ENCODE data around the gene ZC3H12D. TPM values are rescaled to one million over a fixed set of nuclear protein-coding genes. Genes with fewer than 3 reads are reported as not detected.

Gene ZC3H12D
- total and polyA plus RNA-seq, 2 of the 8 experiments (the other 6 are each of a cell fraction or from before 2014, with no cell fraction given) = 0.05 to 0.07 TPM

DNA sequence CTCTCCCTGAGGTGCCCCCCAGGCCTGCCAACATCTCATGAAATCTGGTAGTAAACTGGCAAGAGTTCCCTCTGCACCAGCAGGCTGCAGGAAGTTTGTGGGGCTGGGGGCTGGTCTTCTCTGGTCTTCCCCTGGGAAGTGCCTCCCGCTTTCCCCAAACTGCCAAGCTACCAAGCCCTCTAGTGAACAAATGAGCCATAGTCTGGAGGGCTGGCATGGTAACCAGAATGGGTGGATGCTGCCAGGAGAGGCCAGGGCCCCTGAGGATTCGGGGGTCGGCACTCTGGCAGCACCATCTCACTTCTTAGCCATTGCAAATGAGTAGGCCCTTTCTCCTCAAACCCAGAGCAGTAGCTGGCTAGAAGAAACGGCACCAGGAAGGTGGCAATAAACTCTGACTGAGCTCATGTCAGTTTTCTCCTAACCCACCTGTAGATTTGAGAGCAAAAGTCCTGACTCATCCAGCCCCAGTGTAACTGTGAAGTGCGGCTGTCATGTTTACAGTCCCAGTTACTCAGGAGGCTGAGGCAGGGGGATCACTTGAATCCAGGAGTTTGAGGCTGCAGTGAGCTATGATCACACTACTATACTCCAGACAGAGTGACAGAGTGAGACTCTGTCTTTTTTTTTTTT lies 35.9 kb downstream of the ZC3H12D start:
- ChIA-PET CTCF (ENCODE audit: partially characterized antibody) (interaction anchor here (0.7 to 3.0 kb wide), 8 partner anchors 11 to 364 kb away, joined by 3 to 11 read pairs (median 4); no protein-coding TSS in a partner anchor), POLR2A (ENCODE audit: partially characterized antibody) (no interaction called here)
- Histone ChIP-seq H3K4me2 (ENCODE audit: insufficient read depth in 1 of 2, low read depth in 2 of 2, low read length in 2 of 2) (no peak overlapping the region), H2BK20ac (ENCODE audit: low read length) (no peak overlapping the region), H3K18ac (ENCODE audit: extremely low read depth, low read length) (no peak overlapping the region), H4K20me1 (replicated peaks in 1 of 2; ENCODE audit: control insufficient read depth in 1 of 2, insufficient read depth in 2 of 2, low read length in 2 of 2) (no peaks in the 10 kb centered on the region), H3K4ac (replicated peaks; ENCODE audit: insufficient read length, low read depth, low read length) (no peak overlapping the region), H3K9ac (replicated peaks in 1 of 4; ENCODE audit: extremely low read depth in 1 of 4, low read depth in 3 of 4, low read length in 3 of 4) (no peak overlapping the region), H2BK12ac (ENCODE audit: low read depth, low read length) (no peak overlapping the region), H2BK5ac (ENCODE audit: low read depth, low read length) (no peak overlapping the region), H3K27ac (ENCODE audit: low read depth, low read length) (no peak overlapping the region), H2BK15ac (ENCODE audit: low read length) (no peak overlapping the region), H4K8ac (ENCODE audit: extremely low read depth, insufficient read depth, low read length) (no peak overlapping the region), H3K23me2 (ENCODE audit: low read depth, low read length) (peaks cover 11% of the 10 kb centered on the region; the same call in 1 of the 2 replicates), H2BK120ac (replicated peaks; ENCODE audit: low read depth, low read length) (no peak overlapping the region), H3K79me2 (ENCODE audit: control insufficient read depth in 1 of 2, insufficient read depth in 2 of 2, low read length in 2 of 2) (no peaks in the 10 kb centered on the region), H3K23ac (ENCODE audit: insufficient read length) (no peak overlapping the region), H3K56ac (replicated peaks; ENCODE audit: insufficient read length, low read depth, low read length) (no peak overlapping the region), H4K5ac (ENCODE audit: insufficient read length, low read depth, low read length) (no peak overlapping the region), H3K36me3 (ENCODE audit: control insufficient read depth in 2 of 4, insufficient read depth in 4 of 4, low read length in 3 of 4) (no peaks in the 10 kb centered on the region), H3K4me3 (ENCODE audit: extremely low read depth in 1 of 4, insufficient read depth in 2 of 4, low read depth in 3 of 4, low read length in 4 of 4) (no peak overlapping the region), H3K9me3 (ENCODE audit: insufficient read depth in 2 of 2, low read depth in 1 of 2, low read length in 1 of 2) (no peaks in the 10 kb centered on the region; a peak in 2 of 4 replicates), H4K91ac (replicated peaks; ENCODE audit: insufficient read length, low read length) (no peak overlapping the region), H2AK5ac (ENCODE audit: low read depth, low read length) (no peak overlapping the region), H3K14ac (ENCODE audit: insufficient read length) (no peak overlapping the region), H3K4me1 (replicated peaks in 1 of 4; ENCODE audit: control insufficient read depth in 3 of 4, insufficient read depth in 4 of 4, low read length in 3 of 4) (peaks cover 0 to 1% (median 0%) of the 10 kb centered on the region in 4 experiments; a peak in 2 of 7 replicates), H3K27me3 (replicated peaks in 1 of 4; ENCODE audit: control insufficient read depth in 3 of 4, extremely low read depth in 1 of 4, insufficient read depth in 3 of 4, low read length in 3 of 4) (peaks cover 16 to 32% (median 30%) of the 10 kb centered on the region in 4 experiments), H3K79me1 (ENCODE audit: low read depth, low read length) (no peaks in the 10 kb centered on the region), H2AFZ (ENCODE audit: low read length) (no peak overlapping the region)
- no peak for TF ChIP-seq TCF12 (IDR thresholded peaks at IDR 0.05; ENCODE audit: low read depth, low read length)
- TF ChIP-seq TAF1 (IDR thresholded peaks at IDR 0.05; ENCODE audit: low read depth, low read length) = no peak
- TF ChIP-seq TBP (IDR thresholded peaks at IDR 0.05; ENCODE audit: low read depth, low read length) = no peak
- no peak for FAIRE-seq
- no peak for DNase-seq (ENCODE audit: low read depth in 1 of 2, low spot score in 2 of 2)
- WGBS, 2 experiments (ENCODE audit: extremely low coverage in 1 of 2, insufficient coverage in 1 of 2, insufficient read length in 1 of 2, insufficient replicate concordance in 2 of 2, low coverage in 1 of 2, low lambda C conversion rate in 2 of 2, missing lambda C conversion rate in 1 of 2) = 80% methylated on average over 5 of the region's 5 CpGs; no CpG with 5 or more reads in 1 of the 2 experiments
